Transverse colon (tissue), 4 donors: ENCODE data around the gene TNRC6C. TPM values are rescaled to one million over a fixed set of nuclear protein-coding genes. Genes with fewer than 3 reads are reported as not detected.

Source experiments
- DNase-seq: peaks from one replicate; pipeline ENCODE4 v3.0.0-alpha.2; 2019
- H3K27ac ChIP-seq, 4 donors: fragments of 200-600 bp; sonication (generic); 2 replicates each; pipeline ENCODE4 v1.5.1; 2016 to 2018; ENCODE audit warnings: inconsistent platforms in 4 of 4
- H3K27me3 ChIP-seq: fragments of 200-600 bp; sonication (generic); 2 replicates; pipeline ENCODE4 v1.5.1; 2017; ENCODE audit warnings: inconsistent platforms
- H3K36me3 ChIP-seq, 4 donors: fragments of 200-600 bp; sonication (generic); 2 replicates each; pipeline ENCODE4 v1.5.1; 2017 to 2019; ENCODE audit warnings: inconsistent platforms in 4 of 4
- H3K4me1 ChIP-seq, 4 donors: fragments of 200-600 bp; sonication (generic); 2 replicates each; pipeline ENCODE4 v1.5.1; 2017 to 2020; ENCODE audit warnings: inconsistent platforms in 4 of 4
- H3K4me3 ChIP-seq, 4 donors: fragments of 200-600 bp; sonication (generic); 1 replicate in 1 of 4; 2 replicates in 3 of 4; pipeline versions ENCODE4 v1.5.1 to v1.6.1; 2017 to 2019; ENCODE audit warnings: inconsistent platforms in 4 of 4
- H3K9me3 ChIP-seq, 2 donors: fragments of 200-600 bp; sonication (generic); 2 replicates each; pipeline ENCODE4 v1.5.1; 2017 to 2019; ENCODE audit warnings: inconsistent platforms in 2 of 2
- EP300 ChIP-seq: sonication (generic); formaldehyde crosslinking; IDR thresholded peaks from one replicate; pipeline ENCODE4 v1.6.1; 2017; ENCODE audit warnings: antibody characterized with exemption, low read depth
- POLR2A ChIP-seq: fragments of 450-650 bp; IDR thresholded peaks from one replicate; pipeline ENCODE4 v1.6.1; 2016; ENCODE audit warnings: antibody characterized with exemption, mild to moderate bottlenecking, moderate library complexity
- POLR2AphosphoS5 ChIP-seq, 3 donors: sonication (generic); formaldehyde crosslinking; IDR thresholded peaks; one replicate each; pipeline ENCODE4 v1.6.1; 2016; ENCODE audit warnings: antibody characterized with exemption in 3 of 3
- WGBS, 2 donors: methylation state at CpG; one replicate each; pipeline ENCODE4 v1.1.5; 2018; ENCODE audit warnings: low coverage in 1 of 2; 5-methylcytosine and 5-hydroxymethylcytosine counted together
- in situ Hi-C, 4 donors: fragments of 200-750 bp; cut with MboI; loops; one replicate each; pipeline versions ENCODE4 v1.15.0 to v1.15.1; 2017; ENCODE audit warnings: low sequenced_read_pairs in 3 of 4, low pct_ligation_motif_present in 1 of 4, low pct_unique_long_range_greater_than_20kb in 1 of 4
- intact Hi-C: fragments of 100-400 bp; cut with DNase I; formaldehyde crosslinking; loops from one replicate; pipeline ENCODE4 v1.15.1; 2023; ENCODE audit warnings: low total_unique reads
- total RNA-seq, 4 donors: library from RNA; depleted of rRNA; stranded (reverse); fragments of >200 nt; gene quantifications; one replicate each; pipeline ENCODE4 v1.1.0, GENCODE V29; 2016
- TF ChIP-seq, protein P1 (sequence below), 5 experiments: fragments of 200-600 bp in 3 of 5; fragments of 450-650 bp in 2 of 5; sonication (generic) in 3 of 5; IDR thresholded peaks; 1 replicate in 2 of 5; 2 replicates in 3 of 5; pipeline ENCODE4 v1.5.1; 2016 to 2017; ENCODE audit warnings: antibody characterized with exemption in 5 of 5, inconsistent platforms in 3 of 5, mild to moderate bottlenecking in 2 of 5, moderate library complexity in 1 of 5

Gene TNRC6C
- total RNA-seq, 4 donors from 2014 or later: 7.5 to 16.9 (median 9.9) TPM

DNA sequence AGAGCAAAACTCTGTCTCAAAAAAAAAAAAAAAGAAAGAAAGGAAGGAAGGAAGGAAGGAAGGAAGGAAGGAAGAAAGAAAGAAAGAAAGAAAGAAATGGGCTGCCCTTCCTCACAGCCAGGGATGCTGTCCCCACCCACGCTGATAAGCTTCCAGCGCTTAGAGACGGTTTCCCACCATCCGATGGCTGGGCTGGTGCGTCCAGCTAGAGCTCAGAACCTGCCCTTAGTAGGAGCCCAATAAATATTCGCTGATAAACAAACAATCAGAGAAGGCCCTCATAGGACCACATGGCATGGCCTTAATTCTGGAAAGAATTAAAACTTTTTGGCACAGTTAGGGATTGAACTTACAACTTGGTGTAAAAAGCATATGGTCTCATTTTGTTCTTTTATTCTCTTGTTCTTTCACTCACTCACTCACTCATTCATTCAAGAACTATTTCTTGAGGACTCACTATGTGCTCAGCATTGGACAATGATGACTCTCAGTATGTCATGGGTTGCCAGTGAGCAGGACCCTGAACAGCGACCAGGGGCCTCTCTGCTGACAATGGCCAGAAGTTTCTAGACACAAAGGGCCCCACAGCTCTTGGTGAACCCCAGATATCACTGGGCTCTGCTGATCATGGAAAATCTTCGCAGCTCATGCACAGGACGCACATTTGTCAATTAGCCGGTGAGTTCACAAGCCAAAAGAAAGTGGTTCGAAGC lies 32.5 kb upstream of the TNRC6C start:
- no peak overlapping the region for H3K4me3 ChIP-seq
- no peaks in the 10 kb centered on the region for H3K9me3 ChIP-seq
- no peak overlapping the region for H3K27ac ChIP-seq
- no peaks in the 10 kb centered on the region for H3K36me3 ChIP-seq
- WGBS, 2 donors: 89% methylated on average over 6 to 11 of the region's 11 CpGs
- DNase-seq: no peak
- intact Hi-C loops (no loop called here), in situ Hi-C loops (no loop called here)
- TF ChIP-seq POLR2A (no peak), POLR2AphosphoS5 (IDR thresholded peaks at IDR 0.05) (no peak), EP300 (no peak)
- TF ChIP-seq, protein P1, sequence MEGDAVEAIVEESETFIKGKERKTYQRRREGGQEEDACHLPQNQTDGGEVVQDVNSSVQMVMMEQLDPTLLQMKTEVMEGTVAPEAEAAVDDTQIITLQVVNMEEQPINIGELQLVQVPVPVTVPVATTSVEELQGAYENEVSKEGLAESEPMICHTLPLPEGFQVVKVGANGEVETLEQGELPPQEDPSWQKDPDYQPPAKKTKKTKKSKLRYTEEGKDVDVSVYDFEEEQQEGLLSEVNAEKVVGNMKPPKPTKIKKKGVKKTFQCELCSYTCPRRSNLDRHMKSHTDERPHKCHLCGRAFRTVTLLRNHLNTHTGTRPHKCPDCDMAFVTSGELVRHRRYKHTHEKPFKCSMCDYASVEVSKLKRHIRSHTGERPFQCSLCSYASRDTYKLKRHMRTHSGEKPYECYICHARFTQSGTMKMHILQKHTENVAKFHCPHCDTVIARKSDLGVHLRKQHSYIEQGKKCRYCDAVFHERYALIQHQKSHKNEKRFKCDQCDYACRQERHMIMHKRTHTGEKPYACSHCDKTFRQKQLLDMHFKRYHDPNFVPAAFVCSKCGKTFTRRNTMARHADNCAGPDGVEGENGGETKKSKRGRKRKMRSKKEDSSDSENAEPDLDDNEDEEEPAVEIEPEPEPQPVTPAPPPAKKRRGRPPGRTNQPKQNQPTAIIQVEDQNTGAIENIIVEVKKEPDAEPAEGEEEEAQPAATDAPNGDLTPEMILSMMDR (IDR thresholded peaks at IDR 0.05): no peak
- H3K4me1 ChIP-seq: no peaks in the 10 kb centered on the region
- H3K27me3 ChIP-seq: no peaks in the 10 kb centered on the region

DNA sequence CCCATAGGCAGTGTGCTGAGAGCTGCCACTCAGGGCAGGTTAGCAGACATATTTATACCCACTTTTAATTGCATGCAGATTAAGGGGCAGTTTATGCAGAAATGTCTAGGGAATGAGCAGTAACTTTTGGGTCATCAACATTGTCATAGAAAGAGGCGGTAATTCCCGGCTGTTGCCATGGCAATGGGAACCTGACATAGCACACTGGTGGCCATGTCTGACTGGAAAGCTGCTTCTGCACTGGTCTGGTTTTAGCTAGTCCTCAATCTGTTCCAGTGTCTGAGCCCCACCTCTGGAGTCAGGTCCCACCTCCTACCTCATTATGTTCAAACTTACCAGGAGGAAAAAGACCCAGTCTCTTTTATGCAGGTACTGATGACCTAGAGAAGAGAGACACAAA lies 31.5 kb upstream of the TNRC6C start:
- H3K27me3 ChIP-seq: no peaks in the 10 kb centered on the region
- 91% methylated on average over 2 of the region's 2 CpGs; no CpG with 5 or more reads in 1 of the 2 donors for WGBS, 2 donors
- TF ChIP-seq EP300 (no peak), POLR2AphosphoS5 (IDR thresholded peaks at IDR 0.05) (no peak), POLR2A (no peak)
- TF ChIP-seq, protein P1 (IDR thresholded peaks at IDR 0.05): no peak

DNA sequence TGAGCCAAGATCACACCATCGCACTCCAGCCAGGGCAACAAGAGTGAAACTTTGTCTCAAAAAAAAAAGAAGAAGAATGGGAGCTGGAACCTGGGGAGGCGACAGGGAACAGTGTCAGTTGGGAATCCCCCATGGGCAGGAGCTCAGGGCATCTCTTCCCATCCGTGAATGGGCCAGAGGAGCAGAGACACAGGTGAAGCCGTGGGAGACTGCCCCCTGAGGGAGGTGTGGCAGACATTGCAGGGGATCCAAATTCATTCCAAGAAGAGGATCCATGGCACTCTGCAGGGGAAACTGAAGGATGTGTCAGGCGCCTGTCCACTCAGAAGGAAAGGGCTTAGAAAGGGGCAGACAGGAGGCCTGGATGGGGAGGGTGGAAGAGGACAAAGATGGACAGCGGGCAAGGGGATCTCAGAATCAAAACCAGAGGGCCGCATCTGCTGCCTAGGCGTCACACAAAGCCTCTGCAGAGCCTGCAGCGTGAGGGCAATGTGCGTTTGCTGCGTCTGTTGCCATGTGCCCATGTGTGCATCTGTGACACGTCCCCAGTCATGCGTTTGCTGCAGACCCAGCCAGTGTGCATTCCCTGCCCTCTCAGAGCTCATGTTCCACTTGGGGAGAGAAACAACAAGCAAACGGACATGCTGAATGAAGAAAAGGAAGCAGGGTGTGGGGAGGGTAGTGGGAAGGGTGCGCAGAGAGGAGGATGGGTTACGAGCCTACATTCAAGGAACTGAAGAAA lies 30.6 kb upstream of the TNRC6C start:
- in situ Hi-C loops: no loop called here

More for the DNA sequence above, 31.5 kb upstream of the TNRC6C start:
- H3K4me1 ChIP-seq: no peaks in the 10 kb centered on the region
- in situ Hi-C loops (no loop called here), intact Hi-C loops (no loop called here)
- no peaks in the 10 kb centered on the region for H3K36me3 ChIP-seq
- H3K27ac ChIP-seq: no peak overlapping the region
- no peak overlapping the region for H3K4me3 ChIP-seq
- DNase-seq: no peak
- no peaks in the 10 kb centered on the region for H3K9me3 ChIP-seq

DNA sequence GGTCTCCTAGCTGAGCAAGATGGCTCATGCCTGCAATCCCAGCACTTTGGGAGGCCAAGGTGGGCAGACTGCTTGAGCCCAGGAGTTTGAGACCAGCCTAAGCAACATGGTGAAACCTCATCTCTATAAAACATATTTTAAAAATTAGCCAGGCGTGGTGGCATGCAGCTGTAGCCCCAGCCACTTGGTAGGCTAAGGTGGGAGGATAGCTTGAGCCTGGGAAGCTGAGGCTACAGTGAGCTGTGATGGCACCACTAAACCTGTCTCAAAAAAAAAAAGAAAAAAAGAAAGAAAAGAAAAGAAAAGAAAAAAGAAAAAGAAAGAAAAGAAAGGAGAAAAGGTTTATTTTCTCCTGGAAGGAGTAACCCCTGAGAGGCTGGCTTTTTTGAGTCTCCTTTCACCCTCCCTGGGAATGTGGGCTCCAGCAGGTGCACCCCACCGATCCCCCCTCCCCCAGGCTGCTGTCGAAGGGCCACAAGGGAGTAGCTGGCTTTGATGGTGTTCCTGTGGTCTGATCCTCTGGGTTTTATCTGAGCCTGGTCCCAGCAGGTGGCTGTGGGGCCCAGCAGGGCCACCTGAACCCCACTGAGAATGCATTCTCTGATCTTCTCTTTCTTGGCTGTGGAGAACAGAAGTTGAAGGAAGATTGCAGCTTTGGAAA lies 29.9 kb upstream of the TNRC6C start:
- intact Hi-C loops (no loop called here), in situ Hi-C loops (no loop called here)
- H3K4me1 ChIP-seq: no peaks in the 10 kb centered on the region
- no peak for DNase-seq
- H3K36me3 ChIP-seq: no peaks in the 10 kb centered on the region
- 69% methylated on average over 3 of the region's 3 CpGs; no CpG with 5 or more reads in 1 of the 2 donors for WGBS, 2 donors
- H3K4me3 ChIP-seq: no peak overlapping the region
- TF ChIP-seq EP300 (no peak), POLR2A (no peak), POLR2AphosphoS5 (IDR thresholded peaks at IDR 0.05) (no peak)
- TF ChIP-seq, protein P1 (IDR thresholded peaks at IDR 0.05): no peak
- H3K27me3 ChIP-seq: peaks cover 6% of the 10 kb centered on the region
- no peaks in the 10 kb centered on the region for H3K9me3 ChIP-seq
- no peak overlapping the region for H3K27ac ChIP-seq

More for the DNA sequence above, 30.6 kb upstream of the TNRC6C start:
- H3K27ac ChIP-seq: no peak overlapping the region
- H3K9me3 ChIP-seq: no peaks in the 10 kb centered on the region
- TF ChIP-seq POLR2AphosphoS5 (IDR thresholded peaks at IDR 0.05): no peak
- DNase-seq: no peak
- H3K27me3 ChIP-seq: no peaks in the 10 kb centered on the region
- WGBS, 2 donors: 83 to 84% methylated on average over 6 to 16 of the region's 16 CpGs
- no peaks in the 10 kb centered on the region for H3K36me3 ChIP-seq
- intact Hi-C loops: no loop called here
- no peaks in the 10 kb centered on the region for H3K4me1 ChIP-seq
- H3K4me3 ChIP-seq: no peak overlapping the region
